Suprapubic skin (tissue), 3 donors: ENCODE measurements around the gene BSG.

Source experiments
- CTCF ChIP-seq, 2 donors: fragments of 200-600 bp in 1 of 2; fragments of 450-650 bp in 1 of 2; sonication (generic) in 1 of 2; IDR thresholded peaks; one replicate each; pipeline ENCODE4 v1.5.1; 2016 to 2019; ENCODE audit warnings: antibody characterized with exemption in 2 of 2, mild to moderate bottlenecking in 1 of 2, moderate library complexity in 1 of 2
- EP300 ChIP-seq: sonication (generic); formaldehyde crosslinking; IDR thresholded peaks from one replicate; pipeline ENCODE4 v1.6.1; 2017; ENCODE audit warnings: antibody characterized with exemption
- POLR2A ChIP-seq, 2 donors: fragments of 450-650 bp; IDR thresholded peaks; one replicate each; pipeline ENCODE4 v1.6.1; 2017; ENCODE audit warnings: antibody characterized with exemption in 2 of 2, mild to moderate bottlenecking in 2 of 2, moderate library complexity in 2 of 2

GRCh38 chr19:596263-596655, 23.9 kb downstream of the BSG start:
- TF ChIP-seq POLR2A (IDR thresholded peaks at IDR 0.05) (no peak), CTCF (IDR thresholded peaks at IDR 0.05) (no peak), EP300 (no peak)
